Memory B cell (primary cell): Measurements from ENCODE around the gene ANKRD60.

ENCODE experiments used
- ATAC-seq: fragments of 150-1000 bp; cut with Tn5 transposase; 2 replicates; pipeline ENCODE4 v1.10.0; 2021; ENCODE audit warnings: low read depth, mild to moderate bottlenecking, moderate library complexity
- DNase-seq, 2 donors: peaks; one replicate each; pipeline ENCODE4 v3.0.0; 2022; ENCODE audit warnings: low spot score in 2 of 2
- H3K27ac Mint-ChIP-seq: one replicate; pipeline ENCODE4 v1.8.0; 2022; ENCODE audit warnings: mild to moderate bottlenecking, moderate library complexity, mixed read lengths
- H3K27me3 Mint-ChIP-seq: one replicate; pipeline ENCODE4 v1.8.0; 2022; ENCODE audit warnings: mixed read lengths
- H3K36me3 Mint-ChIP-seq: one replicate; pipeline ENCODE4 v1.8.0; 2022; ENCODE audit warnings: mild to moderate bottlenecking, mixed read lengths
- H3K4me1 Mint-ChIP-seq: one replicate; pipeline ENCODE4 v1.8.0; 2022; ENCODE audit warnings: mixed read lengths
- H3K4me3 Mint-ChIP-seq: one replicate; pipeline ENCODE4 v1.8.0; 2022; ENCODE audit warnings: mild to moderate bottlenecking, moderate library complexity, mixed read lengths
- H3K9me3 Mint-ChIP-seq: one replicate; pipeline ENCODE4 v1.8.0; 2022; ENCODE audit warnings: mixed read lengths

The ANKRD60 gene

GRCh38 chr20:58202044-58202443, 26.4 kb downstream of the ANKRD60 start:
- no peaks in the 10 kb centered on the region for H3K36me3 Mint-ChIP-seq
- H3K4me3 Mint-ChIP-seq: no peak overlapping the region
- ATAC-seq (no peak), DNase-seq (no peak)
- H3K27ac Mint-ChIP-seq: no peak overlapping the region
- no peaks in the 10 kb centered on the region for H3K4me1 Mint-ChIP-seq
- H3K9me3 Mint-ChIP-seq: no peaks in the 10 kb centered on the region
- peaks cover 3% of the 10 kb centered on the region for H3K27me3 Mint-ChIP-seq

- H3K9me3 Mint-ChIP-seq: no peaks in the 10 kb centered on the region
- DNase-seq: no peak
- H3K27ac Mint-ChIP-seq: no peak overlapping the region
- H3K27me3 Mint-ChIP-seq: peaks cover 4% of the 10 kb centered on the region
- H3K36me3 Mint-ChIP-seq: no peaks in the 10 kb centered on the region
- H3K4me1 Mint-ChIP-seq: no peaks in the 10 kb centered on the region
- no peak for ATAC-seq
- no peak overlapping the region for H3K4me3 Mint-ChIP-seq
Measured at GRCh38 chr20:58201616-58202015, 26.8 kb downstream of the ANKRD60 start.

- DNase-seq (no peak), ATAC-seq (no peak)
- Mint-ChIP-seq H3K4me3 (no peak overlapping the region), H3K9me3 (peaks cover 3% of the 10 kb centered on the region), H3K4me1 (no peaks in the 10 kb centered on the region), H3K36me3 (no peaks in the 10 kb centered on the region), H3K27me3 (peaks cover 4% of the 10 kb centered on the region), H3K27ac (no peak overlapping the region)
Measured at GRCh38 chr20:58199469-58199868, 29.0 kb downstream of the ANKRD60 start.

- H3K27ac Mint-ChIP-seq: no peak overlapping the region
- no peak for DNase-seq
- H3K4me1 Mint-ChIP-seq: no peaks in the 10 kb centered on the region
- H3K36me3 Mint-ChIP-seq: no peaks in the 10 kb centered on the region
- no peak for ATAC-seq
- H3K9me3 Mint-ChIP-seq: peaks cover 3% of the 10 kb centered on the region
- no peak overlapping the region for H3K4me3 Mint-ChIP-seq
- peaks cover 4% of the 10 kb centered on the region for H3K27me3 Mint-ChIP-seq
Measured at GRCh38 chr20:58198901-58199355, 29.5 kb downstream of the ANKRD60 start.

GRCh38 chr20:58198384-58198783, 30.1 kb downstream of the ANKRD60 start:
- no peak for DNase-seq
- Mint-ChIP-seq H3K36me3 (no peaks in the 10 kb centered on the region), H3K27ac (no peak overlapping the region), H3K9me3 (peaks cover 3% of the 10 kb centered on the region), H3K4me1 (no peaks in the 10 kb centered on the region), H3K27me3 (peaks cover 4% of the 10 kb centered on the region), H3K4me3 (no peak overlapping the region)
- no peak for ATAC-seq

DNA sequence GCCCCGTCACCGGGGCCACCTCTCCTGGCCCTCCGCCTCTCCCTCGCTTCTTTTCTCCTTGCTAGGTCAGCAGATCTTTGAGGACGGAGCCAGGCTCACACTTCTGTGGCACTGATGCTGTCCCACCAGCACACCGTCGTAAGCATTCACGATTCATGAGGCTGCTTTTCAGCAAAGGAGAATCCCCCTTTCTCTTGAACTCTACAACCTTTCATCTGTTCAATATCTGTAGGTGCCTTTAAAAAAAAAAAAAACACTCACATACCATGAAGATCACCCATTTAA, 31.3 kb downstream of the ANKRD60 start:
- H3K36me3 Mint-ChIP-seq: no peaks in the 10 kb centered on the region
- no peak for DNase-seq
- H3K4me3 Mint-ChIP-seq: no peak overlapping the region
- no peak for ATAC-seq
- no peak overlapping the region for H3K27ac Mint-ChIP-seq
- H3K9me3 Mint-ChIP-seq: peaks cover 3% of the 10 kb centered on the region
- H3K4me1 Mint-ChIP-seq: no peaks in the 10 kb centered on the region
- peaks cover 11% of the 10 kb centered on the region for H3K27me3 Mint-ChIP-seq

- DNase-seq: no peak
- H3K27ac Mint-ChIP-seq: no peak overlapping the region
- H3K4me3 Mint-ChIP-seq: no peak overlapping the region
- H3K4me1 Mint-ChIP-seq: no peaks in the 10 kb centered on the region
- no peaks in the 10 kb centered on the region for H3K36me3 Mint-ChIP-seq
- peaks cover 3% of the 10 kb centered on the region for H3K9me3 Mint-ChIP-seq
- H3K27me3 Mint-ChIP-seq: peaks cover 12% of the 10 kb centered on the region
- no peak for ATAC-seq
Measured at GRCh38 chr20:58196402-58197184, 31.9 kb downstream of the ANKRD60 start.

DNA sequence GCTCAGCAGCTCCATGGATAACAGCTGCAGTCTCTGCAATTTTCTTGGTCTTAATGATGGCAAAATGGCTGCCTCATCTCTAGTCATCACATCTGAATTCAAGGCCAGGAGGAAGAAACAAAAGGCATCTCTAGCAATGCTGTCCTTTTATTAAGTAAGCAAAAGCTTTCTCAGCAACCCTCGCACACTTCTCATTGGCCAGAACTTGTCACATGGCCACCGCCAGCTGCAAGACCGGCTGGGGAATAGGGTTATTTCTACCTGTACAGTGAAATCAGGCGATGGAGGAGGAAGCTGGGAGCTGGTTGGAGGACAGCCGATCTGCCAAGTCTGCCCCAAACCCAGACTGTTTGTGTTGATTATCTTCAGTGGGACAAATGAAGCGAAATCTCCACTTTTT, 33.4 kb downstream of the ANKRD60 start:
- no peak overlapping the region for H3K27ac Mint-ChIP-seq
- DNase-seq: no peak
- peaks cover 3% of the 10 kb centered on the region for H3K9me3 Mint-ChIP-seq
- H3K4me3 Mint-ChIP-seq: no peak overlapping the region
- no peak for ATAC-seq
- no peaks in the 10 kb centered on the region for H3K4me1 Mint-ChIP-seq
- peaks cover 14% of the 10 kb centered on the region for H3K27me3 Mint-ChIP-seq
- H3K36me3 Mint-ChIP-seq: no peaks in the 10 kb centered on the region

DNA sequence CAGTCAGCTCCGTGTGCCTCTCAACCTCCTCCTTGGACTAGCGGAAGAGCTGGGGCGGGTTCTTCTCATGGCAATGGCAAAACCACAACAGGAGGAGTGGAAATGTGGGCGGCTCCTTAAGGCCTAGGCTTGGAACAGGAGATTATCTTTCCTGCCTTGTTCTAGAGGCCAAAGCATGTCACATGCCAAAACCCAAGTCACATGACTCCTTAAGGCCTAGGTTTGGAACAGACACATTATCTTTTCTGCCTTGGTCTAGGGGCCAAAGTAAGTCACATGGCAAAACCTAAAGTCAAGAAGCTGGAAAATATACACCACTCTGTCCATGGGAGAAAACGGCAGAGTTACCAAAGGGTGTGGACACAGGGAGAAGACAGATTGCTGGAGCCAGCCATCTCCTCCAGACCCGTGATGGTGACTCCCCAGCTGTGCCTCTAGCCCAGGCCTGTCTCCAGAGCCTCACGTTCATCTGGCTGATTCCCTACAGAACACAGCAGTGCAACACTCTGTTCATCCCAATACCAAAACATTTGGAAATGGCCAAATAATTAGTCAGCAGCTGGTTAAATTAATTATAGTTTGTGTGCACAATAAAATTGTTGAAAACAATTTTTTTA, 34.2 kb downstream of the ANKRD60 start:
- ATAC-seq: no peak
- no peaks in the 10 kb centered on the region for H3K4me1 Mint-ChIP-seq
- no peaks in the 10 kb centered on the region for H3K36me3 Mint-ChIP-seq
- no peak overlapping the region for H3K27ac Mint-ChIP-seq
- DNase-seq: no peak
- peaks cover 3% of the 10 kb centered on the region for H3K9me3 Mint-ChIP-seq
- peaks cover 15% of the 10 kb centered on the region for H3K27me3 Mint-ChIP-seq
- H3K4me3 Mint-ChIP-seq: no peak overlapping the region

GRCh38 chr20:58192567-58192966, 35.9 kb downstream of the ANKRD60 start:
- Mint-ChIP-seq H3K4me1 (no peaks in the 10 kb centered on the region), H3K27me3 (peaks cover 17% of the 10 kb centered on the region), H3K4me3 (no peak overlapping the region), H3K36me3 (no peaks in the 10 kb centered on the region), H3K9me3 (peaks cover 3% of the 10 kb centered on the region), H3K27ac (no peak overlapping the region)
- no peak for DNase-seq
- no peak for ATAC-seq

GRCh38 chr20:58192065-58192464, 36.4 kb downstream of the ANKRD60 start:
- H3K27me3 Mint-ChIP-seq: peaks cover 17% of the 10 kb centered on the region
- H3K36me3 Mint-ChIP-seq: no peaks in the 10 kb centered on the region
- H3K4me1 Mint-ChIP-seq: no peaks in the 10 kb centered on the region
- DNase-seq (no peak), ATAC-seq (no peak)
- no peak overlapping the region for H3K4me3 Mint-ChIP-seq
- H3K9me3 Mint-ChIP-seq: peaks cover 3% of the 10 kb centered on the region
- H3K27ac Mint-ChIP-seq: no peak overlapping the region

DNA sequence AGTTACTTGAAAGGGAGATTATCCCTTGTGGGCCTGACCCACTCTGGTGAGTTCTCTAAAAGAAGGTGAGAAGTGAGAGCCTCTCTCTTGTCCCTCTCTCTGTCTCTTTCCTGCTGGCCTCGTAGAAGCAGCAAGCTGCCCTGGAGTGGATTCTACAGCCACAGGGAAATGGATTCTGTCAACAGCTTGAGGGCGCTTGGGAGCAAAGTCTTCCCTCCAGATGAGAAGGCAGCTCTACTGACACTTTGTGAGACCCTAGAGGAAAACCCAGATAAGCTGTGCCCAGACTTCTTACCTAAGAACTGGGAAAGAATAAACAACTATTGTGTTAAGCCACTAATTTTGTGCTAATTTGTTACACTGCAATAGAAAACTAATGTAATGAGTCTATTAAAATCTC, 39.9 kb downstream of the ANKRD60 start:
- H3K4me1 Mint-ChIP-seq: no peaks in the 10 kb centered on the region
- DNase-seq (no peak), ATAC-seq (no peak)
- no peak overlapping the region for H3K27ac Mint-ChIP-seq
- H3K4me3 Mint-ChIP-seq: no peak overlapping the region
- H3K9me3 Mint-ChIP-seq: peaks cover 5% of the 10 kb centered on the region
- H3K36me3 Mint-ChIP-seq: peaks cover 2% of the 10 kb centered on the region
- peaks cover 28% of the 10 kb centered on the region for H3K27me3 Mint-ChIP-seq

GRCh38 chr20:58184984-58185383, 43.5 kb downstream of the ANKRD60 start:
- H3K36me3 Mint-ChIP-seq: peaks cover 2% of the 10 kb centered on the region
- DNase-seq (no peak), ATAC-seq (no peak)
- no peak overlapping the region for H3K27ac Mint-ChIP-seq
- H3K4me3 Mint-ChIP-seq: no peak overlapping the region
- H3K4me1 Mint-ChIP-seq: no peaks in the 10 kb centered on the region
- peaks cover 26% of the 10 kb centered on the region for H3K27me3 Mint-ChIP-seq
- H3K9me3 Mint-ChIP-seq: peaks cover 5% of the 10 kb centered on the region

DNA sequence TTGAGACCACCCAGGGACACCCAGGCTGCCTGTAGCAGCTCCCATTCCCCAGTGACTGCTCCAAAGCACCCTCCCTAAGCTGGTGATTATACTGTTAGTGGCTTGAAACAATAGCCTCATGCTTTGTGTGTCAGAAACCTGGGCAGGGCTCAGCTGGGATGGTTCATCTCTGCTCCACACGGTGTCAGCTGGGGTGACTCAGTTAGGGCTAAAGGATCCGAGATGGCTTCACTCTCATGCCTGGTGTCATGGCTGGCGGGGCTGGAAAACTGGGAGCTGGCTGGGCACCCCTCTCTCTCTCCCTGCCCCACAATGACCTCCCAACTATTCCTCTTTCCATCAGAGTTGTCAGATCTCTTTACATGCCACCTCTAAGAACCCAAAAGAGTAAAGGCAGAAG, 44.4 kb downstream of the ANKRD60 start:
- no peak for ATAC-seq
- no peak overlapping the region for H3K27ac Mint-ChIP-seq
- no peak for DNase-seq
- H3K9me3 Mint-ChIP-seq: peaks cover 5% of the 10 kb centered on the region
- H3K36me3 Mint-ChIP-seq: peaks cover 2% of the 10 kb centered on the region
- peaks cover 2% of the 10 kb centered on the region for H3K4me1 Mint-ChIP-seq
- no peak overlapping the region for H3K4me3 Mint-ChIP-seq
- peaks cover 26% of the 10 kb centered on the region for H3K27me3 Mint-ChIP-seq
